ENCODE results near the gene CHFR.

Gene CHFR

DNA sequence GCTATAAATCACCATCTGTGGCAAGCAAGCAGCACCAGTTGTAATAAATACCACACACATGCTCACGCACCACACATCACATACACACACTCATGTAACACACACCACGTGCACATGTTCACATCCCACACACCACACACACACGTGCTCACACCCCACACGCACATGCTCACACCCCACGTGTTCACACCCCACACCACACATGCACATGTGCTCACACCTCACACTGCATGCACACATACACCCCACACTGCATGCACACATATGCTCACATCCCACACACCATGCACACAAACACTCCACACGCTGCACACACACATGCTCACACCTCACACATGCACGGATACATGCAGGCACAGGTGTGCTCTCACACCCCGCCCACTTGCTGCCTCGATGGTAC is 102.8 kb downstream of the CHFR start:
- H3K4me3 ChIP-seq (ENCODE audit: low read depth, low read length): no peak overlapping the region
- TF ChIP-seq, protein P1, sequence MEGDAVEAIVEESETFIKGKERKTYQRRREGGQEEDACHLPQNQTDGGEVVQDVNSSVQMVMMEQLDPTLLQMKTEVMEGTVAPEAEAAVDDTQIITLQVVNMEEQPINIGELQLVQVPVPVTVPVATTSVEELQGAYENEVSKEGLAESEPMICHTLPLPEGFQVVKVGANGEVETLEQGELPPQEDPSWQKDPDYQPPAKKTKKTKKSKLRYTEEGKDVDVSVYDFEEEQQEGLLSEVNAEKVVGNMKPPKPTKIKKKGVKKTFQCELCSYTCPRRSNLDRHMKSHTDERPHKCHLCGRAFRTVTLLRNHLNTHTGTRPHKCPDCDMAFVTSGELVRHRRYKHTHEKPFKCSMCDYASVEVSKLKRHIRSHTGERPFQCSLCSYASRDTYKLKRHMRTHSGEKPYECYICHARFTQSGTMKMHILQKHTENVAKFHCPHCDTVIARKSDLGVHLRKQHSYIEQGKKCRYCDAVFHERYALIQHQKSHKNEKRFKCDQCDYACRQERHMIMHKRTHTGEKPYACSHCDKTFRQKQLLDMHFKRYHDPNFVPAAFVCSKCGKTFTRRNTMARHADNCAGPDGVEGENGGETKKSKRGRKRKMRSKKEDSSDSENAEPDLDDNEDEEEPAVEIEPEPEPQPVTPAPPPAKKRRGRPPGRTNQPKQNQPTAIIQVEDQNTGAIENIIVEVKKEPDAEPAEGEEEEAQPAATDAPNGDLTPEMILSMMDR (IDR thresholded peaks at IDR 0.05; ENCODE audit: borderline replicate concordance, insufficient read depth, low read depth, low read length): no peak

DNA sequence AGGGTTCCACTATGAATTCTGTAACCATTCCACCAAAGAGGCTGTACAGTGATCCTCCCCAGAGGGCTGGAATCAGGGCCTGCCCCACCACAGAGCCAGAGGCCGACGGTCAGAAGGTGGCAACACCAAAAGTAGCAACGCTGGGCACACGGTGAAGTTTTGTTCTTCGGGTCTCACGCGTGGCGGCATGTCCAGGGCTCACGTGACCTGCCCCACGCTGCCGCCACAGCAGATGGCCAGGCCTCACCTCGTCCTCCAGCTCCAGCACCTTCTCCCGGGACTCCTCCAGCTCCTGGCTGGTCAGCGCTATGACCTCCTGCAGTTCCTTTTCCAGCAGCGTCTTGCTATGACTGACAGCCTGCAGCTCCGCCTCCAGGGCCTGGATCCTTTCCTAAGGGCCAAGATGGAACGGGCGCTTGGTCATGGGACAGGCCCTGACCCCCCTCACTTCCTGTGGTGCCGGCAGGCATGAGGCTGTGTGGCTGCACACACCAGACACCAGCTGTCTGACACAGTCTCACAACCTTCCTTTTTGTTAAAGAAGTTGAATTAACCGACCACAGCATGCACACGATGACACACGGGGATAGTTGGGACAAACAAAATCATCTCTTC is 103.4 kb downstream of the CHFR start:
- TF ChIP-seq, protein P1 (IDR thresholded peaks at IDR 0.05; ENCODE audit: borderline replicate concordance, insufficient read depth, low read depth, low read length): no peak
- H3K4me3 ChIP-seq (ENCODE audit: low read depth, low read length): no peak overlapping the region

All from GM12875 (cell line).